Nephron progenitor cell (in vitro differentiated cells): ENCODE measurements around the gene SH3BGRL2.

Experiments used
- DNase-seq: peaks from one replicate; pipeline ENCODE4 v3.0.0; 2021
- H3K27ac Mint-ChIP-seq: 2 replicates; pipeline ENCODE4 v1.8.0; 2021; ENCODE audit warnings: mild to moderate bottlenecking, moderate library complexity, mixed read lengths
- H3K27me3 Mint-ChIP-seq: 2 replicates; pipeline ENCODE4 v1.8.0; 2021; ENCODE audit warnings: mild to moderate bottlenecking, low read depth, mixed read lengths; ENCODE audit not compliant: poor library complexity
- H3K36me3 Mint-ChIP-seq: 2 replicates; pipeline ENCODE4 v1.8.0; 2021; ENCODE audit warnings: low read depth, mixed read lengths
- H3K4me1 Mint-ChIP-seq: 2 replicates; pipeline ENCODE4 v1.8.0; 2021; ENCODE audit warnings: mixed read lengths
- H3K4me3 Mint-ChIP-seq: 2 replicates; pipeline ENCODE4 v1.8.0; 2021; ENCODE audit warnings: mild to moderate bottlenecking, moderate library complexity, mixed read lengths
- H3K9me3 Mint-ChIP-seq: 2 replicates; pipeline ENCODE4 v1.8.0; 2021; ENCODE audit warnings: mild to moderate bottlenecking, moderate library complexity, mixed read lengths
- CTCF ChIP-seq: fragments of 200-600 bp; sonication (generic); IDR thresholded peaks from 2 replicates; pipeline ENCODE4 v1.5.0; 2021; ENCODE audit warnings: antibody characterized with exemption

Gene SH3BGRL2

GRCh38 chr6:79630883-79631692, at the start of gene SH3BGRL2:
SH3BGRL2 (plus strand) TSS chr6:79631329; CDS start chr6:79631462, 133 bp downstream.
- Mint-ChIP-seq H3K9me3 (no peaks in the 10 kb centered on the region), H3K4me3 (peak within 1 kb of the TSS; percentile 94), H3K4me1 (peaks cover 19% of the 10 kb centered on the region), H3K27ac (no peak within 1 kb of the TSS), H3K36me3 (no peaks in the 10 kb centered on the region), H3K27me3 (peaks cover 18% of the 10 kb centered on the region)
- no peak for TF ChIP-seq CTCF
- DNase-seq, result peak; percentile 89

- H3K27ac Mint-ChIP-seq, result no peak overlapping the region
- H3K4me1 Mint-ChIP-seq, result no peaks in the 10 kb centered on the region
- no peak for DNase-seq
- peaks cover 44% of the 10 kb centered on the region for H3K9me3 Mint-ChIP-seq
- no peak overlapping the region for H3K4me3 Mint-ChIP-seq
- TF ChIP-seq CTCF, result no peak
- H3K27me3 Mint-ChIP-seq, result no peaks in the 10 kb centered on the region
- H3K36me3 Mint-ChIP-seq, result peaks cover 22% of the 10 kb centered on the region
Observed at GRCh38 chr6:79584332-79584731, 46.8 kb upstream of the SH3BGRL2 start.

- H3K27me3 Mint-ChIP-seq, result no peaks in the 10 kb centered on the region
- TF ChIP-seq CTCF, result no peak
- H3K9me3 Mint-ChIP-seq, result peaks cover 22% of the 10 kb centered on the region
- no peak for DNase-seq
- H3K4me3 Mint-ChIP-seq, result no peak overlapping the region
- no peaks in the 10 kb centered on the region for H3K4me1 Mint-ChIP-seq
- H3K36me3 Mint-ChIP-seq, result peaks cover 9% of the 10 kb centered on the region
- H3K27ac Mint-ChIP-seq, result peak overlapping the region; percentile 63
Observed at GRCh38 chr6:79586548-79586947, 44.6 kb upstream of the SH3BGRL2 start.

- TF ChIP-seq CTCF, result no peak
- no peak for DNase-seq
- Mint-ChIP-seq H3K27ac (no peak overlapping the region), H3K9me3 (no peaks in the 10 kb centered on the region), H3K4me3 (no peak overlapping the region), H3K27me3 (no peaks in the 10 kb centered on the region), H3K4me1 (no peaks in the 10 kb centered on the region), H3K36me3 (peaks cover 5% of the 10 kb centered on the region)
Observed at GRCh38 chr6:79589701-79590100, 41.4 kb upstream of the SH3BGRL2 start.

- DNase-seq, result no peak
- no peak for TF ChIP-seq CTCF
- peaks cover 6% of the 10 kb centered on the region for H3K36me3 Mint-ChIP-seq
- H3K27me3 Mint-ChIP-seq, result no peaks in the 10 kb centered on the region
- H3K9me3 Mint-ChIP-seq, result no peaks in the 10 kb centered on the region
- H3K4me3 Mint-ChIP-seq, result no peak overlapping the region
- no peak overlapping the region for H3K27ac Mint-ChIP-seq
- H3K4me1 Mint-ChIP-seq, result peaks cover 12% of the 10 kb centered on the region
Observed at GRCh38 chr6:79597155-79597554, 34.0 kb upstream of the SH3BGRL2 start.

GRCh38 chr6:79598012-79598411, 33.1 kb upstream of the SH3BGRL2 start:
- H3K27me3 Mint-ChIP-seq, result no peaks in the 10 kb centered on the region
- H3K27ac Mint-ChIP-seq, result no peak overlapping the region
- H3K4me1 Mint-ChIP-seq, result peaks cover 18% of the 10 kb centered on the region
- H3K4me3 Mint-ChIP-seq, result no peak overlapping the region
- DNase-seq, result no peak
- no peaks in the 10 kb centered on the region for H3K9me3 Mint-ChIP-seq
- peaks cover 6% of the 10 kb centered on the region for H3K36me3 Mint-ChIP-seq
- TF ChIP-seq CTCF, result no peak
